RWPE2 (cell line): ENCODE results near the gene LRIT2.
"Not testable (repeated sequence)": the region's sequence is repeated elsewhere in the genome, so short reads cannot be mapped to it uniquely, and the experiment has no call there.

Experiments used
- ATAC-seq: fragments of 200-7000 bp; cut with Tn5 transposase; 3 replicates; pipeline ENCODE4 v1.9.1; 2021; ENCODE audit warnings: low read depth
- DNase-seq: peaks from one replicate; pipeline ENCODE4 v3.0.0-alpha.2; 2020; ENCODE audit warnings: low spot score
- H3K27ac ChIP-seq: fragments of 450-650 bp; 2 replicates; pipeline ENCODE4 v1.5.1; 2017; ENCODE audit warnings: mild to moderate bottlenecking; ENCODE audit not compliant: poor library complexity, severe bottlenecking
- H3K27me3 ChIP-seq: fragments of 250-450 bp; sonication (Bioruptor Pico); 2 replicates; pipeline ENCODE4 v1.5.1; 2021; ENCODE audit warnings: mild to moderate bottlenecking, moderate library complexity; ENCODE audit not compliant: insufficient read depth, poor library complexity, severe bottlenecking
- H3K36me3 ChIP-seq: fragments of 250-450 bp; sonication (Bioruptor Pico); 2 replicates; pipeline ENCODE4 v1.5.1; 2020; ENCODE audit warnings: low read depth, mild to moderate bottlenecking, moderate library complexity
- H3K4me1 ChIP-seq: fragments of 250-450 bp; sonication (Bioruptor Pico); 2 replicates; pipeline ENCODE4 v1.5.1; 2021; ENCODE audit warnings: mild to moderate bottlenecking, moderate library complexity; ENCODE audit not compliant: insufficient read depth, poor library complexity, severe bottlenecking
- H3K4me3 ChIP-seq: fragments of 250-450 bp; sonication (Bioruptor Pico); 2 replicates; pipeline ENCODE4 v1.5.1; 2021; ENCODE audit warnings: mild to moderate bottlenecking, moderate library complexity; ENCODE audit not compliant: severe bottlenecking
- H3K9me3 ChIP-seq: fragments of 250-450 bp; sonication (Bioruptor Pico); 2 replicates; pipeline ENCODE4 v1.5.1; 2021; ENCODE audit warnings: mild to moderate bottlenecking, moderate library complexity; ENCODE audit not compliant: severe bottlenecking
- TF ChIP-seq, protein P1 (sequence below): fragments of 450-650 bp; IDR thresholded peaks from one replicate; pipeline ENCODE4 v1.5.1; 2017; ENCODE audit warnings: mild to moderate bottlenecking, moderate library complexity; ENCODE audit not compliant: poor library complexity, severe bottlenecking

The LRIT2 gene

DNA sequence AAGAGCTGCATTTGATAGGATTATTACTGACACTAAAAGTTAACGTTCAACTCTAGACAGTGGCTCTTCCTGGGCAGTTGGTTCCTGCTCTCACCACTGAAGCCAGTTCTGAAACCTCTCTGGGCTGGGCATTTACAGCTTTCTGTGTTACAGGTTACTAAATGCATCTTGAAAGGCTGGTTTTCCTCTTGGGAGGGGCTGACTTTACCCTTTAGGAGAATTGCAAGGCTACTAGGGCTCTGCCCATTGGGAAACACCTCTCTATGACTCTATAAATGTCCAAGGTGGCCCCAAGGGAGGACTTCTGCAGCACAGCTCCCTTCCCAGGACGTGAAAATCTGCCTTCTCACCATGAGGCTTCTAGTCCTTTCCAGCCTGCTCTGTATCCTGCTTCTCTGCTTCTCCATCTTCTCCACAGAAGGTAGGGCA, 51.8 kb downstream of the LRIT2 start, which contains the start of gene GPR15LG:
Gene GPR15LG (plus strand): TSS at position 301 of the 429 bp plus-strand sequence. CDS start 51 bp downstream, at position 352.
- ATAC-seq (no peak), DNase-seq (no peak)
- Histone ChIP-seq H3K27ac (peak within 1 kb of the TSS; percentile 56), H3K4me3 (no peak within 1 kb of the TSS), H3K27me3 (no peaks in the 10 kb centered on the region), H3K36me3 (no peaks in the 10 kb centered on the region), H3K9me3 (no peaks in the 10 kb centered on the region), H3K4me1 (peaks cover 17% of the 10 kb centered on the region)
- TF ChIP-seq, protein P1, sequence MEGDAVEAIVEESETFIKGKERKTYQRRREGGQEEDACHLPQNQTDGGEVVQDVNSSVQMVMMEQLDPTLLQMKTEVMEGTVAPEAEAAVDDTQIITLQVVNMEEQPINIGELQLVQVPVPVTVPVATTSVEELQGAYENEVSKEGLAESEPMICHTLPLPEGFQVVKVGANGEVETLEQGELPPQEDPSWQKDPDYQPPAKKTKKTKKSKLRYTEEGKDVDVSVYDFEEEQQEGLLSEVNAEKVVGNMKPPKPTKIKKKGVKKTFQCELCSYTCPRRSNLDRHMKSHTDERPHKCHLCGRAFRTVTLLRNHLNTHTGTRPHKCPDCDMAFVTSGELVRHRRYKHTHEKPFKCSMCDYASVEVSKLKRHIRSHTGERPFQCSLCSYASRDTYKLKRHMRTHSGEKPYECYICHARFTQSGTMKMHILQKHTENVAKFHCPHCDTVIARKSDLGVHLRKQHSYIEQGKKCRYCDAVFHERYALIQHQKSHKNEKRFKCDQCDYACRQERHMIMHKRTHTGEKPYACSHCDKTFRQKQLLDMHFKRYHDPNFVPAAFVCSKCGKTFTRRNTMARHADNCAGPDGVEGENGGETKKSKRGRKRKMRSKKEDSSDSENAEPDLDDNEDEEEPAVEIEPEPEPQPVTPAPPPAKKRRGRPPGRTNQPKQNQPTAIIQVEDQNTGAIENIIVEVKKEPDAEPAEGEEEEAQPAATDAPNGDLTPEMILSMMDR, result no peak

DNA sequence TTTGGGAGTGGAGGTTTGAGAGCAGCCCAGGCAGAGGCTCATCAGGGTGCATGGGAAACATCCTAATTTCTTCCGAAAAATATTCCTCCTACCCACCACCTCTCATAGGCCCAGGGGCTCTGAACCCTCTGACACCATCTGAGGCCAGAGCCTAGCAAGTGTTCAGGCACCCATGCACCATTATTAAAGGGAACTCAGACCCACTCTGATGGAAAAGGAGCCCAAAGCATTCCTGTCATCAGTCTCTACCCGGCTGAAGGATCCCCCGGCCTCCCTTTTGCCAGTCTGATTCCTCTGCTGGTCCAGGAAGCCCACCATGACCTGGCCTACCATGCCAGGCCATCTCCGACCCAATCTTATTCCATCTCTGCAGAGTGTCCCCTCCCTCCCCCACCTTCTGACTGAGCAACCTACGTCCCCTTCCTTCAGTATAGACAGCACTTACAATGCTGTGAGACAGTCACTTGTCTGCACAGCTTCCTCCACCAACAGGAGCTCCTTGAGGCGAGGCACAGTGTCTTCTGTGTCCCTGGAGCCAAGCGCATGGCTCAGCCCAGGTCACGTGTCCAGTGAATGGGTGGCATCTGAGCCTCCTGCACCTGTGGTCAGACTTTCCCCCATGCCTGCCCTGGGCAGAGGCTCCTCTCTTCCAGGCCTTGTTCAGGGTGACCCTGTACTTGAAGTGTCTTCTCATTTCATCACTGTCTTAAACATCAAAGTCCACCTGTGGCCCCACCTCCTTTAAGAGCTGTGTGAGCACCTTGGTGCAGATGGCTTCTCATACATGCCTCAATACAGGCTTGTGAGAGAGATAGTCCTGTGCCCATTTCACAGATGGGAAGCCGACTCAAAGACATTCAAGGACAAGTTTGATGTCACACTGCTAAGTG, 52.6 kb downstream of the LRIT2 start:
- no peak for DNase-seq
- Histone ChIP-seq H3K36me3 (no peaks in the 10 kb centered on the region), H3K4me3 (no peak overlapping the region), H3K27ac (peak overlapping the region; percentile 56), H3K4me1 (peaks cover 12% of the 10 kb centered on the region), H3K27me3 (no peaks in the 10 kb centered on the region), H3K9me3 (no peaks in the 10 kb centered on the region)
- TF ChIP-seq, protein P1, result no peak
- ATAC-seq, result no peak

DNA sequence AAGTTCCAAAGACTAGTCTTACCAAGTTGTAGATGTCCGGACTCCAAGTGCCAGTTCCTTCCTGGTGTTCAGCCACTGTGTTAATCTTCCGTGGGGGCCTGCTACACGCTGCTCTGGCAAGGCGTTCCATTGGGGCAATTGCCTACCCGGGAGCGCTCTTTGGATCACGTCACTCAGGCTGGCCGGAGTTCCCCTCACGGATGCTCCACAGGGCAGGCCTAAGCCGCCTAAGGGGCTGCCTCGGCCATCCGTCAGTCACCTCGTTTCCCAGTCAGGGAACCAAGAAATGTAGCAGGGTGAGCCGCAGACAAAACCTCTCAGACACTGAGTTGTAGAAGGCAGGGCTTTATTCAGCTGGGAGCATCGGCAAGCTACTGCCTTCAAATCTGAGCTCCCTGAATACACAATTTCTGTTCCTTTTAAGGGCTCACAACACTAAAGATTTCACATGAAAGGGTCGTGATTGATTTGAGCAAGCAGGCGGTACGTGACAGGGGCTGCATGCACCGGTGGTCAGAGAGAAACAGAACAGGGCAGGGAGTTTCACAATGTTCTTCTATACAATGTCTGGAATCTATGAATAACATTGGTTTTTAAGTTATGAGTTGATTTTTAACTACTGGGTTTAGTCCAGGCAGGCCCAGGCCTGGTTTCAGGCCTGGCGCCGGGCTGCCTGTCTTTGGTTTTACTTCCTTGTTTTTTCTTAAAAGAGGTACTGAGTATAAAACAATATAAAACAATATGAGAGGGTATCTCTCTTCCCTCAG, 53.5 kb downstream of the LRIT2 start:
- not testable (repeated sequence) for ATAC-seq, H3K9me3 ChIP-seq, H3K36me3 ChIP-seq, H3K4me3 ChIP-seq, DNase-seq, H3K27me3 ChIP-seq
- Histone ChIP-seq H3K4me1 (peaks cover 12% of the 10 kb centered on the region), H3K27ac (peak overlapping the region; percentile 56)

DNA sequence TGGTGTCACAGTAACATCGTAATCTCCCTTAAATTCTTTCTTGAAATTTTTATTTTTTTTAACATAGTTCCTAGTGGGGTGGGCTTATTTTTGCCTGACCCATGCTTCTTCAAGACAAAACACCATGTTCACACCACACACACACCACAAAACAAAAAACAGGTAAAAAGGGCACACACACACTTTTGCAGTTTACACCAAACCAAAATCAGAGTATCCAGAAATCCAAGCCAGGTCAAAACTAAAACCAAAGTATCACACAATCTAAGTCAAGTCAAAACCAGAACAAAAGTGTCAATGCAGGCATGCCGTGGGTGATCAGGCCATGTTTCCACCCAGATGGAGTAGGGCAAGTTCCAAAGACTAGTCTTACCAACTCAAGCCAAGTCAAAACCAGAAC, 54.1 kb downstream of the LRIT2 start:
- not testable (repeated sequence) for ATAC-seq, DNase-seq, H3K36me3 ChIP-seq, H3K4me3 ChIP-seq, H3K9me3 ChIP-seq, H3K27me3 ChIP-seq
- H3K27ac ChIP-seq, result peak overlapping the region; percentile 56
- peaks cover 12% of the 10 kb centered on the region for H3K4me1 ChIP-seq
